Activated B cell treated with CpG ODN at 0.5 μM for 24 hours (primary cell): ENCODE results near the gene CD247. TPM values are rescaled to one million over a fixed set of nuclear protein-coding genes. Genes with fewer than 3 reads are reported as not detected.

ENCODE experiments used
- ATAC-seq: fragments of 200-7000 bp; cut with Tn5 transposase; one replicate; pipeline ENCODE4 v1.10.0; 2021; ENCODE audit warnings: low read depth, mild to moderate bottlenecking, moderate library complexity
- CTCF ChIA-PET: fragments of 350-600 bp; sonication (Branson Sonifier 250); formaldehyde crosslinking; loops from one replicate; lab custom pipeline; 2021; ENCODE audit warnings: antibody characterized with exemption; lab: Charles Lee
- POLR2A ChIA-PET: fragments of 350-600 bp; sonication (Branson Sonifier 250); formaldehyde crosslinking; loops from one replicate; lab custom pipeline; 2021; ENCODE audit warnings: antibody characterized with exemption; lab: Charles Lee
- DNase-seq: peaks from one replicate; pipeline ENCODE4 v3.0.0; 2022
- H3K27ac Mint-ChIP-seq: one replicate; pipeline ENCODE4 v1.8.0; 2020; ENCODE audit warnings: mixed read lengths
- H3K27me3 Mint-ChIP-seq: one replicate; pipeline ENCODE4 v1.8.0; 2021; ENCODE audit warnings: mixed read lengths
- H3K36me3 Mint-ChIP-seq: one replicate; pipeline ENCODE4 v1.8.0; 2021; ENCODE audit warnings: low read depth, mixed read lengths
- H3K4me1 Mint-ChIP-seq: one replicate; pipeline ENCODE4 v1.8.0; 2021; ENCODE audit warnings: mixed read lengths
- H3K4me3 Mint-ChIP-seq: one replicate; pipeline ENCODE4 v1.8.0; 2020; ENCODE audit warnings: mild to moderate bottlenecking, mixed read lengths
- H3K9me3 Mint-ChIP-seq: one replicate; pipeline ENCODE4 v1.8.0; 2020; ENCODE audit warnings: mixed read lengths
- intact Hi-C: fragments of 100-400 bp; cut with micrococcal nuclease; formaldehyde crosslinking; loops from one replicate; pipeline ENCODE4 v1.15.1; 2024
- total RNA-seq: library from RNA; stranded (reverse); gene quantifications from 2 replicates; pipeline ENCODE4 v1.2.3, GENCODE V29; 2022
- TF ChIP-seq, protein P1 (sequence below): fragments of 200-600 bp; IDR thresholded peaks from one replicate; pipeline ENCODE4 v1.8.0; 2022; ENCODE audit warnings: antibody characterized with exemption, mild to moderate bottlenecking

Gene CD247
- total RNA-seq, 1 donor from 2014 or later: 1.0 TPM

DNA sequence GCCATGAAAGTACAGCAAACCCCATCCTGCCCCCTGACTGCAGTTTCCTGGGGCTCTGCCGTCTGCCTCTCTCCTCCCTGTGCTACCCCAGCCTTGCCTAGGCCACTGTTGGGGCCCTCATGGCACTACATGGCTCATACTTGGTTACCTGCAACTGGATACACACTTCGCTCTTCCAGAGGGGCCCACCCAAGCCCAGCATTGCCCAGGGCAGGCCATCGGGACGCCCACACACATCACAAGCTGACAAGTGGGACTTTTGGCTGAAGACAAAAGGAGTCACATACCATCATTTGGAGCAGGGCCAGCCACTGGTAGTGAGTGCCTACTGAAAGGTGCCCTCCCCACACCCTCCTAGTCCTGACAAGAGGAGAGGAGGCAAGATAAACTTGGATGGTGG, 82.8 kb downstream of the CD247 start:
- no peak overlapping the region for H3K4me3 Mint-ChIP-seq
- POLR2A ChIA-PET: no interaction called here
- no peak overlapping the region for H3K27ac Mint-ChIP-seq
- DNase-seq (no peak), ATAC-seq (no peak)
- intact Hi-C loops: no loop called here
- H3K27me3 Mint-ChIP-seq: no peaks in the 10 kb centered on the region
- CTCF ChIA-PET: no interaction called here
- H3K9me3 Mint-ChIP-seq: no peaks in the 10 kb centered on the region
- no peaks in the 10 kb centered on the region for H3K36me3 Mint-ChIP-seq
- peaks cover 76% of the 10 kb centered on the region for H3K4me1 Mint-ChIP-seq
- TF ChIP-seq, protein P1, sequence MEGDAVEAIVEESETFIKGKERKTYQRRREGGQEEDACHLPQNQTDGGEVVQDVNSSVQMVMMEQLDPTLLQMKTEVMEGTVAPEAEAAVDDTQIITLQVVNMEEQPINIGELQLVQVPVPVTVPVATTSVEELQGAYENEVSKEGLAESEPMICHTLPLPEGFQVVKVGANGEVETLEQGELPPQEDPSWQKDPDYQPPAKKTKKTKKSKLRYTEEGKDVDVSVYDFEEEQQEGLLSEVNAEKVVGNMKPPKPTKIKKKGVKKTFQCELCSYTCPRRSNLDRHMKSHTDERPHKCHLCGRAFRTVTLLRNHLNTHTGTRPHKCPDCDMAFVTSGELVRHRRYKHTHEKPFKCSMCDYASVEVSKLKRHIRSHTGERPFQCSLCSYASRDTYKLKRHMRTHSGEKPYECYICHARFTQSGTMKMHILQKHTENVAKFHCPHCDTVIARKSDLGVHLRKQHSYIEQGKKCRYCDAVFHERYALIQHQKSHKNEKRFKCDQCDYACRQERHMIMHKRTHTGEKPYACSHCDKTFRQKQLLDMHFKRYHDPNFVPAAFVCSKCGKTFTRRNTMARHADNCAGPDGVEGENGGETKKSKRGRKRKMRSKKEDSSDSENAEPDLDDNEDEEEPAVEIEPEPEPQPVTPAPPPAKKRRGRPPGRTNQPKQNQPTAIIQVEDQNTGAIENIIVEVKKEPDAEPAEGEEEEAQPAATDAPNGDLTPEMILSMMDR: no peak

DNA sequence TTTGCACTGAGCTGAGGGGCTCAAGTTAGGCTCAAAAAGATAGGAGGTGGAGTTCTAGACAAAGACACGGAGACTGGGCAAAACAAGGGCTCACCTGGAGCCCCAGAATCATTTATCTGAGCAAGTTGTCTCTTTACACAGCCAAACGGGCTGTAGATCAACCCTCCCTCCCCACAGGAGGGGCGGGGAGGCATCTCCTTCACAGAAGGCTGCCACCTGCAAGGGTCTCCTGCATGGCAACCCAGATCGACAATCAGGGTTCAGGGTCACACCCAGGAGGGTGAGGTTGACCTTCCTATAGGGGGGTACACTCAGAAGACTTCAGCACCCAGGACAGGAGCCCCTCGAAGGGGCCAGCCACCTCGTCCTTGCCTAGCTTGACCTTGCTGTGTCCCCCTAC, 84.0 kb downstream of the CD247 start:
- intact Hi-C loops: no loop called here
- CTCF ChIA-PET: no interaction called here
- POLR2A ChIA-PET: no interaction called here
- Mint-ChIP-seq H3K36me3 (no peaks in the 10 kb centered on the region), H3K9me3 (no peaks in the 10 kb centered on the region), H3K27ac (no peak overlapping the region), H3K4me3 (no peak overlapping the region), H3K4me1 (peaks cover 80% of the 10 kb centered on the region), H3K27me3 (no peaks in the 10 kb centered on the region)
- no peak for DNase-seq
- TF ChIP-seq, protein P1: no peak
- no peak for ATAC-seq

DNA sequence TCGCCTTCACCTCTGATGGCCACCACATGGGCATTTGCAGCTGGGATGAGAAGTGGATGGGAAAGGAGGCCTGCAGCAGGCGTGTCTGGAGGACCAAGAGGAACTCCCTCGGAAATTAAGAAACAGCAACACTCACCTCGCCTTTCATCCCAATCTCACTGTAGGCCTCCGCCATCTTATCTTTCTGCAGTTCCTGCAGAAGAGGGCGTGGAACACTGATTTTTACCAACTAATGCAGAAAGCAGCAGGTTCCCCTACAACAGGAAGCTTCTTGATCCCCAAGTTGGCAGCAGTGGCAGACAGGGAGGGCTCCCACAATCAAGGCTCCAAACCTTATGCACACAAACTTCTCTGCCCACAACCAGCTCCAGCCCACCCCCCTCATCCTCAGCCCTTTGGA, 84.4 kb downstream of the CD247 start:
- CTCF ChIA-PET: interaction anchor here (0.6 kb wide), 1 partner anchor 10 kb away, joined by 3 read pairs; no protein-coding TSS in a partner anchor
- Mint-ChIP-seq H3K4me1 (peaks cover 80% of the 10 kb centered on the region), H3K9me3 (no peaks in the 10 kb centered on the region), H3K27ac (no peak overlapping the region), H3K27me3 (no peaks in the 10 kb centered on the region), H3K4me3 (no peak overlapping the region), H3K36me3 (no peaks in the 10 kb centered on the region)
- intact Hi-C loops: no loop called here
- TF ChIP-seq, protein P1: no peak
- POLR2A ChIA-PET: no interaction called here
- DNase-seq (no peak), ATAC-seq (no peak)

DNA sequence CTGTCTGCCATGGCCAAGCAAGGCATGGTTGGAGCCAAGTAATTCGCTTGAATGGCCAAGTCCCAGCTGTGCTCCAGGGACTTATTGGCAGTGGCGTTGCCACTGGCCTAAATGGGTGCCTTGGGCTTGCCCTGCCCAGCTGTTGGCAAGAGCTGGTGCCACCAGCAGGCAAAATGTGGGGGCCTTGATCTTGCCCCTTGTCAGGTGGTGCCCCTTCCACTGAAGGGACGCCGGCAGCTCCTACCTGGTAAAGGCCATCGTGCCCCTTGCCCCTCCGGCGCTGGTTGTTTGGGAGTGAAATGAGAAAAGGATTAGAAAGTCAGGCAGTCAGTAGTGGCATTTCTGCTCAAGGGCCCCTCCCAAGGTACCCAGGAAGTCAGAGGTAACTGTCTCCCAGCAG, 85.5 kb downstream of the CD247 start:
- CTCF ChIA-PET: interaction anchor here (1.4 to 2.3 kb wide), 4 partner anchors 10 to 165 kb away, joined by 3 to 18 read pairs (median 10); no protein-coding TSS in a partner anchor
- DNase-seq: no peak
- Mint-ChIP-seq H3K9me3 (no peaks in the 10 kb centered on the region), H3K27me3 (no peaks in the 10 kb centered on the region), H3K27ac (peak overlapping the region; percentile 90), H3K4me1 (peaks cover 70% of the 10 kb centered on the region), H3K36me3 (no peaks in the 10 kb centered on the region), H3K4me3 (no peak overlapping the region)
- ATAC-seq: no peak
- POLR2A ChIA-PET: interaction anchor here (0.6 to 1.5 kb wide), 5 partner anchors 8 to 212 kb away, joined by 3 to 6 read pairs (median 4); partner anchors contain the start of gene POU2F1
- TF ChIP-seq, protein P1: no peak
- intact Hi-C loops: loop anchor here (1.0 kb wide), 1 partner anchor 67 kb away; no protein-coding TSS in a partner anchor

DNA sequence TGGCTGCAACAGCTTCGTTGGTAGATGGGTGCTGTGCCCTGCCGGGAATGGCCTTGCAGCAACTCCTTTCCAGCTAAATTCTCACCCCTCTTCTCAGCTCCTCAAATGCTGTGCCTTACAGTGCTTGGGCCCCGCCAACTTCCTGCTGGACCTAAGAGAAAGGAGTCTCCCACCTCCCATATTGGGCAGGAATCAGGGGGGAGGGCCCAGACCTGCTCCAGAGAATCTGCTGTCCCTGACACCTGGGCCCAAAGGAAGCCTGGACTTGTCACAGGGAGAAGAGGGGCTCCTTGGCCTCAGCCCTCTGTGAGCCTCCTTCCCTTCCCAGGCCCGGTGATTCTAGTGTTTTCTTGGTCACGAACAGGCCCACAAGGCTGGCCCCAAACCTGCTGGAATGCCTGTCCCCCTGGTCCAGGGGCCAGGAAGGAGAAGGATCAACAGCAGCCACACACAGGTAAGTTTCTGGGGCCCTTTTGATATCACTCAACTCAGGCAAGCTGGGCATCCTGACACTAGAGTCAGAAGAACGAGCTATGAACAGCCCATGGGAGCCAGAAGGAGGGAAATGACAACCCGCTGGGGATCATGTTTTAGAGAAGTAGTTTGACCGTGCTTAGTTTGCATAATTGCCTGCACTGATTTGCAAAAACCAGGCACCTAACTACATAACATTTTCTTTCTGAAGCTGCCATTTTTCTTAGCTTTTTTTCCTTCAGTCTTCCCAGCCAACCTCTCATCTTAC, 86.2 kb downstream of the CD247 start:
- TF ChIP-seq, protein P1: no peak
- ChIA-PET POLR2A (interaction anchor here (0.6 to 1.5 kb wide), 7 partner anchors 8 to 212 kb away, joined by 3 to 6 read pairs (median 4); partner anchors contain the start of gene POU2F1), CTCF (interaction anchor here (1.4 to 2.3 kb wide), 4 partner anchors 11 to 164 kb away, joined by 3 to 18 read pairs (median 10); no protein-coding TSS in a partner anchor)
- H3K9me3 Mint-ChIP-seq: no peaks in the 10 kb centered on the region
- intact Hi-C loops: loop anchor here (1.0 to 2.0 kb wide), 4 partner anchors 7 to 103 kb away; no protein-coding TSS in a partner anchor
- no peaks in the 10 kb centered on the region for H3K36me3 Mint-ChIP-seq
- peak; percentile 62 for ATAC-seq
- peak overlapping the region; percentile 19 for H3K4me3 Mint-ChIP-seq
- H3K4me1 Mint-ChIP-seq: peaks cover 67% of the 10 kb centered on the region
- peak overlapping the region; percentile 90 for H3K27ac Mint-ChIP-seq
- DNase-seq: no peak
- H3K27me3 Mint-ChIP-seq: no peaks in the 10 kb centered on the region
